HEK293 (cell line): ENCODE measurements around the gene TMCC2.

Source experiments
- CTCF ChIA-PET: fragments of 350-600 bp; formaldehyde crosslinking; extraction: SDS; loops from one replicate; lab custom pipeline; 2021; ENCODE audit warnings: antibody characterized with exemption; lab: Yijun Ruan, JAX
- POLR2A ChIA-PET: fragments of 300-600 bp; formaldehyde crosslinking; extraction: SDS; loops from one replicate; lab custom pipeline; 2020; ENCODE audit warnings: antibody characterized with exemption, inconsistent platforms; lab: Yijun Ruan, JAX
- H3K27ac ChIP-seq: fragments of 200-500 bp; sonication (Bioruptor generic); 2 replicates; pipeline ENCODE4 v1.5.1; 2014; ENCODE audit warnings: low read depth, low read length, control low read depth, inconsistent platforms; ENCODE audit errors: extremely low read depth
- H3K36me3 ChIP-seq, 2 experiments: fragments of 200-500 bp in 1 of 2; sonication (Bioruptor generic) in 1 of 2; 1 replicate in 1 of 2; 2 replicates in 1 of 2; pipeline ENCODE4 v1.5.1; 2014 to 2017; ENCODE audit warnings: inconsistent platforms in 2 of 2, low read length in 2 of 2; ENCODE audit not compliant: control insufficient read depth in 2 of 2, insufficient read depth in 1 of 2
- H3K4me1 ChIP-seq: fragments of 200-500 bp; sonication (Bioruptor generic); 2 replicates; pipeline ENCODE4 v1.5.1; 2014; ENCODE audit warnings: mild to moderate bottlenecking, low read length, inconsistent platforms; ENCODE audit not compliant: control insufficient read depth, insufficient read depth
- H3K4me3 ChIP-seq: 2 replicates; pipeline ENCODE4 v1.5.1; 2011; ENCODE audit warnings: low read depth, mild to moderate bottlenecking, control low read depth, low read length, moderate library complexity
- H3K9me3 ChIP-seq: fragments of 200-500 bp; sonication (Bioruptor generic); 2 replicates; pipeline ENCODE4 v1.5.1; 2014; ENCODE audit warnings: low read depth, low read length, inconsistent platforms; ENCODE audit not compliant: control insufficient read depth, insufficient read depth
- KLF7 ChIP-seq: fragments of 450-650 bp; formaldehyde crosslinking; IDR thresholded peaks from 2 replicates; pipeline ENCODE4 v1.5.1; 2016; ENCODE audit warnings: missing biosample characterization, missing genetic modification characterization, borderline replicate concordance
- MZF1 ChIP-seq: fragments of 450-650 bp; formaldehyde crosslinking; IDR thresholded peaks from 2 replicates; pipeline ENCODE4 v1.5.1; 2017; ENCODE audit warnings: missing biosample characterization, missing genetic modification characterization, borderline replicate concordance
- PRDM1 ChIP-seq: fragments of 450-650 bp; formaldehyde crosslinking; IDR thresholded peaks from 2 replicates; pipeline ENCODE4; 2016; ENCODE audit warnings: missing biosample characterization, missing genetic modification characterization
- REPIN1 ChIP-seq: fragments of 450-650 bp; formaldehyde crosslinking; IDR thresholded peaks from 2 replicates; pipeline ENCODE4 v1.5.1; 2017; ENCODE audit warnings: missing biosample characterization, missing genetic modification characterization, low read depth
- WT1 ChIP-seq: fragments of 450-650 bp; formaldehyde crosslinking; IDR thresholded peaks from 2 replicates; pipeline ENCODE4 v1.5.1; 2016; ENCODE audit warnings: missing biosample characterization, missing genetic modification characterization
- ZNF19 ChIP-seq: fragments of 450-650 bp; formaldehyde crosslinking; IDR thresholded peaks from 2 replicates; pipeline ENCODE4; 2016; ENCODE audit warnings: missing biosample characterization, missing genetic modification characterization, low read depth
- ZNF24 ChIP-seq: fragments of 450-650 bp; formaldehyde crosslinking; IDR thresholded peaks from 2 replicates; pipeline ENCODE4 v1.5.1; 2016; ENCODE audit warnings: missing biosample characterization, missing genetic modification characterization
- ZNF514 ChIP-seq: fragments of 450-650 bp; formaldehyde crosslinking; IDR thresholded peaks from 2 replicates; pipeline ENCODE4 v1.5.1; 2016; ENCODE audit warnings: missing biosample characterization, missing genetic modification characterization
- ZNF629 ChIP-seq: fragments of 450-650 bp; formaldehyde crosslinking; IDR thresholded peaks from 2 replicates; pipeline ENCODE4 v1.5.1; 2017; ENCODE audit warnings: missing biosample characterization, missing genetic modification characterization
- ZNF658 ChIP-seq: fragments of 450-650 bp; formaldehyde crosslinking; IDR thresholded peaks from 2 replicates; pipeline ENCODE4; 2016; ENCODE audit warnings: missing biosample characterization, missing genetic modification characterization
- ZNF791 ChIP-seq: fragments of 450-650 bp; formaldehyde crosslinking; IDR thresholded peaks from 2 replicates; pipeline ENCODE4 v1.5.1; 2016; ENCODE audit warnings: missing biosample characterization, missing genetic modification characterization
- TF ChIP-seq, protein P1 (sequence below): fragments of 450-650 bp; IDR thresholded peaks from 2 replicates; pipeline ENCODE4 v1.5.1; 2018; ENCODE audit warnings: missing biosample characterization, mild to moderate bottlenecking, missing genetic modification characterization
- TF ChIP-seq, protein P2 (sequence below): fragments of 450-650 bp; formaldehyde crosslinking; IDR thresholded peaks from 2 replicates; pipeline ENCODE4 v1.5.1; 2016; ENCODE audit warnings: missing biosample characterization, missing genetic modification characterization
- TF ChIP-seq, protein P3 (sequence below): fragments of 450-650 bp; formaldehyde crosslinking; IDR thresholded peaks from 2 replicates; pipeline ENCODE4 v1.5.1; 2016; ENCODE audit warnings: missing biosample characterization, missing genetic modification characterization
- TF ChIP-seq, protein P4 (sequence below): fragments of 450-650 bp; formaldehyde crosslinking; IDR thresholded peaks from 2 replicates; pipeline ENCODE4 v1.5.1; 2016; ENCODE audit warnings: missing biosample characterization, missing genetic modification characterization
- TF ChIP-seq, protein P5 (sequence below): fragments of 450-650 bp; formaldehyde crosslinking; IDR thresholded peaks from 2 replicates; pipeline ENCODE4 v1.5.1; 2017; ENCODE audit warnings: missing biosample characterization, missing genetic modification characterization

Gene TMCC2

DNA sequence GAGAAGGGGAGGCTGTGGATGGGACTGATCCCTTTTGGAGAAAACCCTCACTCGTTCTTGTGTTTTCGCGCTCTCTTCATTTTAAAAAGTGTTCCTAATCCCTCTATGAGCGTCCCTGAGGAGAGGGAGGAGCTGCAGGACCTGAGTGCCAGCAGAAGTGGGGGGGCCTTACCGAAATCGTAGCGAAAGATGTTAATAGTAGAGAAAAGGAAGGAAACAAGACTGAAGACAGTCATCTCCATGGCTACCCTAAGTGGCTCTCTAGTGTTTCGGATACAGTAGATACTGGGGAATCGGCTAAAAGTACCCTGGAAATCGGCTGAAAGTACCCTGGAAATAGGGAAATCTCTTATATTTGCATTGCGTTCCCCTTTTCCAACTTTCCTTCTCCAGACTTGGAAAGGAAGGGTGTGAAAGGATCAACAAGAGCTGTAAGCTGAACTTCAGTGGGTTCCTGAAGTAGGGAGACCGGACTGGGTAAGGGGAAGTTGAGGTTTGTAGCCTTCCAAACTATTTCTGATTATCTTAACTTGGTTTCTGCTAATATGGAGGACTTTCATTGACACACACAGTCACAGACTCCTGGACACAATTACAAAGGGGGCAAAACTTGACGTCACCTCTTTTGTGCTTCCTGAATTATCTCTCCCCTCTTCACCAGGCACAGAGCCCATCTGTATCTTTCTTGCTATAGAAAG is 15.8 kb upstream of the TMCC2 start:
- TF ChIP-seq, protein P1, sequence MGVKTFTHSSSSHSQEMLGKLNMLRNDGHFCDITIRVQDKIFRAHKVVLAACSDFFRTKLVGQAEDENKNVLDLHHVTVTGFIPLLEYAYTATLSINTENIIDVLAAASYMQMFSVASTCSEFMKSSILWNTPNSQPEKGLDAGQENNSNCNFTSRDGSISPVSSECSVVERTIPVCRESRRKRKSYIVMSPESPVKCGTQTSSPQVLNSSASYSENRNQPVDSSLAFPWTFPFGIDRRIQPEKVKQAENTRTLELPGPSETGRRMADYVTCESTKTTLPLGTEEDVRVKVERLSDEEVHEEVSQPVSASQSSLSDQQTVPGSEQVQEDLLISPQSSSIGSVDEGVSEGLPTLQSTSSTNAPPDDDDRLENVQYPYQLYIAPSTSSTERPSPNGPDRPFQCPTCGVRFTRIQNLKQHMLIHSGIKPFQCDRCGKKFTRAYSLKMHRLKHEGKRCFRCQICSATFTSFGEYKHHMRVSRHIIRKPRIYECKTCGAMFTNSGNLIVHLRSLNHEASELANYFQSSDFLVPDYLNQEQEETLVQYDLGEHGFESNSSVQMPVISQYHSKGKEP (tag by site-specific recombination): no peak
- peak; percentile 50 for TF ChIP-seq PRDM1 (tag by site-specific recombination)
- TF ChIP-seq REPIN1 (tag by site-specific recombination): no peak
- TF ChIP-seq ZNF514 (tag by site-specific recombination): 0 out of 2 replicates have a peak, but pooled peaks have one; percentile 3
- TF ChIP-seq, all 188 proteins: peak for 2
- H3K4me3 ChIP-seq: peak overlapping the region; percentile 88
- no peaks in the 10 kb centered on the region for H3K9me3 ChIP-seq
- POLR2A ChIA-PET: interaction anchor here (1.9 kb wide), 1 partner anchor 90 kb away, joined by 5 read pairs; the partner anchor contains the start of gene RBBP5
- no peak overlapping the region; the same call in 1 of the 2 replicates for H3K27ac ChIP-seq
- H3K36me3 ChIP-seq: no peaks in the 10 kb centered on the region
- peaks cover 3% of the 10 kb centered on the region; the same call in 1 of the 2 replicates for H3K4me1 ChIP-seq
- CTCF ChIA-PET: interaction anchor here (0.8 to 0.9 kb wide), 2 partner anchors 16 to 47 kb away, joined by 3 read pairs; no protein-coding TSS in a partner anchor

DNA sequence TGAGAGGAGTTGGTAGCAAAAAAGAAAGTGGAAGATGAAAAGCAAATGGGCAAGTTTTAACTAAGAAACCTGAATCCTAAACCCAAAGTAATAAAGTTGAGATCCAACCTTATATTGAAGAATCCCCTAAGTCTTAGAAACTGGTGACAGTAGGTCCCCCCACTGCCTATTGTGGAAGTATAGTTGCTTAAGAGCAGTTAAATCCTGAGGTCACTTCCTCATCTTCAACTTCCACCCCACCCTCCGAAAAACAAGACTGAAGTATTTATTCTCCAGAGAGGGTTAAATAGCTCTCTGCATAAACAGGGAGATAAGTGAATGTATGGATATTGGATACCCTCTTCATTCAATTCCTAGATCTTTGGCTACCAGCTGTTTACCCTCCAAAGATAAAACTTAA is 13.0 kb upstream of the TMCC2 start:
- Histone ChIP-seq H3K36me3 (no peaks in the 10 kb centered on the region), H3K27ac (no peak overlapping the region), H3K4me1 (no peaks in the 10 kb centered on the region), H3K9me3 (no peaks in the 10 kb centered on the region), H3K4me3 (no peak overlapping the region)
- CTCF ChIA-PET: interaction anchor here (1.0 kb wide), 2 partner anchors 15 to 140 kb away, joined by 3 read pairs; no protein-coding TSS in a partner anchor
- POLR2A ChIA-PET: interaction anchor here (0.7 kb wide), 1 partner anchor 8 kb away, joined by 3 read pairs; no protein-coding TSS in a partner anchor
- TF ChIP-seq WT1 (tag by site-specific recombination) (no peak), KLF7 (tag by site-specific recombination) (no peak), ZNF658 (tag by site-specific recombination) (no peak), ZNF629 (tag by site-specific recombination) (0 out of 2 replicates have a peak, but pooled peaks have one; percentile 15), ZNF791 (tag by site-specific recombination) (no peak), ZNF19 (no peak), ZNF24 (no peak), MZF1 (tag by site-specific recombination) (no peak)
- TF ChIP-seq, protein P2, sequence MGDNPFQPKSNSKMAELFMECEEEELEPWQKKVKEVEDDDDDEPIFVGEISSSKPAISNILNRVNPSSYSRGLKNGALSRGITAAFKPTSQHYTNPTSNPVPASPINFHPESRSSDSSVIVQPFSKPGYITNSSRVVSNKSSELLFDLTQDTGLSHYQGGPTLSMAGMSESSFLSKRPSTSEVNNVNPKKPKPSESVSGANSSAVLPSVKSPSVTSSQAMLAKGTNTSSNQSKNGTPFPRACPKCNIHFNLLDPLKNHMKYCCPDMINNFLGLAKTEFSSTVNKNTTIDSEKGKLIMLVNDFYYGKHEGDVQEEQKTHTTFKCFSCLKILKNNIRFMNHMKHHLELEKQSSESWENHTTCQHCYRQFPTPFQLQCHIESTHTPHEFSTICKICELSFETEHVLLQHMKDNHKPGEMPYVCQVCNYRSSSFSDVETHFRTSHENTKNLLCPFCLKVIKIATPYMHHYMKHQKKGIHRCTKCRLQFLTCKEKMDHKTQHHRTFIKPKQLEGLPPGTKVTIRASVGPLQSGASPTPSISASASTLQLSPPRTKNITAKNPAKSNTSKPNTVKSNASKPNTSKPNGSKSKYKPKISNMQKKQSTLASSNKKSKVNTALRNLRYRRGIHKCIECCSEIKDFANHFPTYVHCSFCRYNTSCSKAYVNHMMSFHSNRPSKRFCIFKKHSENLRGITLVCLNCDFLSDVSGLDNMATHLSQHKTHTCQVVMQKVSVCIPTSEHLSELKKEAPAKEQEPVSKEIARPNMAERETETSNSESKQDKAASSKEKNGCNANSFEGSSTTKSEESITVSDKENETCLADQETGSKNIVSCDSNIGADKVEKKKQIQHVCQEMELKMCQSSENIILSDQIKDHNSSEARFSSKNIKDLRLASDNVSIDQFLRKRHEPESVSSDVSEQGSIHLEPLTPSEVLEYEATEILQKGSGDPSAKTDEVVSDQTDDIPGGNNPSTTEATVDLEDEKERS: no peak
- TF ChIP-seq, protein P3, sequence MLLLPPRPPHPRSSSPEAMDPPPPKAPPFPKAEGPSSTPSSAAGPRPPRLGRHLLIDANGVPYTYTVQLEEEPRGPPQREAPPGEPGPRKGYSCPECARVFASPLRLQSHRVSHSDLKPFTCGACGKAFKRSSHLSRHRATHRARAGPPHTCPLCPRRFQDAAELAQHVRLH (tag by site-specific recombination): no peak
- TF ChIP-seq, protein P4, sequence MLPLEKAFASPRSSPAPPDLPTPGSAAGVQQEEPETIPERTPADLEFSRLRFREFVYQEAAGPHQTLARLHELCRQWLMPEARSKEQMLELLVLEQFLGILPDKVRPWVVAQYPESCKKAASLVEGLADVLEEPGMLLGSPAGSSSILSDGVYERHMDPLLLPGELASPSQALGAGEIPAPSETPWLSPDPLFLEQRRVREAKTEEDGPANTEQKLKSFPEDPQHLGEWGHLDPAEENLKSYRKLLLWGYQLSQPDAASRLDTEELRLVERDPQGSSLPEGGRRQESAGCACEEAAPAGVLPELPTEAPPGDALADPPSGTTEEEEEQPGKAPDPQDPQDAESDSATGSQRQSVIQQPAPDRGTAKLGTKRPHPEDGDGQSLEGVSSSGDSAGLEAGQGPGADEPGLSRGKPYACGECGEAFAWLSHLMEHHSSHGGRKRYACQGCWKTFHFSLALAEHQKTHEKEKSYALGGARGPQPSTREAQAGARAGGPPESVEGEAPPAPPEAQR (tag by site-specific recombination): no peak
- TF ChIP-seq, protein P5, sequence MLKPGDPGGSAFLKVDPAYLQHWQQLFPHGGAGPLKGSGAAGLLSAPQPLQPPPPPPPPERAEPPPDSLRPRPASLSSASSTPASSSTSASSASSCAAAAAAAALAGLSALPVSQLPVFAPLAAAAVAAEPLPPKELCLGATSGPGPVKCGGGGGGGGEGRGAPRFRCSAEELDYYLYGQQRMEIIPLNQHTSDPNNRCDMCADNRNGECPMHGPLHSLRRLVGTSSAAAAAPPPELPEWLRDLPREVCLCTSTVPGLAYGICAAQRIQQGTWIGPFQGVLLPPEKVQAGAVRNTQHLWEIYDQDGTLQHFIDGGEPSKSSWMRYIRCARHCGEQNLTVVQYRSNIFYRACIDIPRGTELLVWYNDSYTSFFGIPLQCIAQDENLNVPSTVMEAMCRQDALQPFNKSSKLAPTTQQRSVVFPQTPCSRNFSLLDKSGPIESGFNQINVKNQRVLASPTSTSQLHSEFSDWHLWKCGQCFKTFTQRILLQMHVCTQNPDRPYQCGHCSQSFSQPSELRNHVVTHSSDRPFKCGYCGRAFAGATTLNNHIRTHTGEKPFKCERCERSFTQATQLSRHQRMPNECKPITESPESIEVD (tag by site-specific recombination): 0 out of 2 replicates have a peak, but pooled peaks have one; percentile 23
